Glutamatergic neuron (in vitro differentiated cells): ENCODE measurements around the gene KRTAP10-12. TPM values are rescaled to one million over a fixed set of nuclear protein-coding genes. Genes with fewer than 3 reads are reported as not detected.
"Not testable (repeated sequence)": the region's sequence is repeated elsewhere in the genome, so short reads cannot be mapped to it uniquely, and the experiment has no call there.

Source experiments
- DNase-seq: peaks from one replicate; pipeline ENCODE4 v3.0.0; 2022
- H3K27ac Mint-ChIP-seq: one replicate; pipeline ENCODE4 v1.8.0; 2020; ENCODE audit warnings: mild to moderate bottlenecking, mixed read lengths, inconsistent platforms; ENCODE audit not compliant: unreplicated experiment
- H3K27me3 Mint-ChIP-seq: one replicate; pipeline ENCODE4 v1.8.0; 2020; ENCODE audit warnings: mild to moderate bottlenecking, moderate library complexity, mixed read lengths, inconsistent platforms; ENCODE audit not compliant: unreplicated experiment
- H3K36me3 Mint-ChIP-seq: one replicate; pipeline ENCODE4 v1.8.0; 2020; ENCODE audit warnings: mild to moderate bottlenecking, mixed read lengths, inconsistent platforms; ENCODE audit not compliant: unreplicated experiment
- H3K4me1 Mint-ChIP-seq: one replicate; pipeline ENCODE4 v1.8.0; 2020; ENCODE audit warnings: mild to moderate bottlenecking, low read depth, mixed read lengths, inconsistent platforms; ENCODE audit not compliant: unreplicated experiment
- H3K4me3 Mint-ChIP-seq: one replicate; pipeline ENCODE4 v1.8.0; 2020; ENCODE audit warnings: mild to moderate bottlenecking, mixed read lengths, inconsistent platforms; ENCODE audit not compliant: unreplicated experiment
- H3K9me3 Mint-ChIP-seq: one replicate; pipeline ENCODE4 v1.8.0; 2020; ENCODE audit warnings: mild to moderate bottlenecking, moderate library complexity, mixed read lengths, inconsistent platforms; ENCODE audit not compliant: unreplicated experiment
- CTCF ChIP-seq: fragments of 200-600 bp; sonication (generic); IDR thresholded peaks from one replicate; pipeline ENCODE4 v1.5.0; 2021; ENCODE audit not compliant: partially characterized antibody, unreplicated experiment
- total RNA-seq: library from RNA; stranded (reverse); fragmentation: NEBNext Ultra II Directional; extraction: Animal tissue kit (Norgen Biotek cat#: 25700); gene quantifications from one replicate; pipeline ENCODE4 v1.2.1, GENCODE V29; 2021; ENCODE audit not compliant: unreplicated experiment

Gene KRTAP10-12
- total RNA-seq, 1 donor from 2014 or later = not detected

- TF ChIP-seq CTCF = no peak
- peaks cover 11% of the 10 kb centered on the region for H3K9me3 Mint-ChIP-seq
- peaks cover 32% of the 10 kb centered on the region for H3K36me3 Mint-ChIP-seq
- no peak overlapping the region for H3K27ac Mint-ChIP-seq
- H3K4me3 Mint-ChIP-seq = no peak overlapping the region
- H3K4me1 Mint-ChIP-seq = peaks cover 3% of the 10 kb centered on the region
- H3K27me3 Mint-ChIP-seq = no peaks in the 10 kb centered on the region
- DNase-seq = no peak
Measured at GRCh38 chr21:44656868-44657267, 40.1 kb upstream of the KRTAP10-12 start.

DNA sequence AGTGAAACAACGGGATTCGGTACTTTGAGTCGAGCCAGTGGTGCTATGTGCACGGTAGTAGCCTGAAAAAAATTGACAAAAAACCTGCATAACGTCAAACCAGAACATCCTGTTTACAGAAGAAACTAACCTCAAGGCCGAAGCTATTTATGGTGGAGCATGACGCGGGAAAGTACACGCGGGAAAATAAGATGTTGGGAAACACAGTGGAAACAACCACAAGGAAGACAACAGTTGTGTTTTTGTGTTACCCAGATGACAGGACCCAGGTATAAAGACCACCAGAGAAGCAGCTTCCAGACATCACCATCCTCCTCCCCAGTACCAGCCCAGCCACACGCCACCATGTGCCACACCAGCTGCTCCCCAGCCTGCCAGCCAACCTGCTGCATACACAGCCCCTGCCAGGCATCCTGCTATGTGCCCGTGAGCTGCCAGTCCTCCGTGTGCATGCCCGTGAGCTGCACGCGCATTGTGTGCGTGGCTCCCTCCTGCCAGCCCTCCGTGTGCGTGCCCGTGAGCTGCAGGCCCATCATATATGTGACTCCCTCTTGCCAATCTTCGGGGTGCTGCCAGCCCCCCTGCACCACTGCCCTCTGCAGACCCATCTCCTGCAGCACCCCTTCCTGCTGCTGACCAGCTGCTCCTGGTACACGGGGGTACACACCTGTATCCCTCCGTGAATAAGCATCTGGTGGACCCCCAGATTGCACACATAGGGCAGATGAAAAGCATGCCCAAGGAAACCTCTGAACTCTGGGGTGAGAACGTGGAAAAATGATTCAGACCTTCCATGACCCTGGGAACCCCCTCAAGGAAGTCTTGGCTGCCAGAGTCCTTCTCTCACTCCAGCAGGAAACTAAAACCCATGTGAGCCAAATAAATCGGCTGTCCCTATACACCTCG lies 39.1 kb upstream of the KRTAP10-12 start, which contains the start of gene KRTAP12-3:
KRTAP12-3 (plus strand) TSS at position 298 of the 906 bp plus-strand sequence; CDS start at position 346, 48 bp downstream.
- H3K9me3 Mint-ChIP-seq = peaks cover 11% of the 10 kb centered on the region
- no peak within 1 kb of the TSS for H3K27ac Mint-ChIP-seq
- peaks cover 32% of the 10 kb centered on the region for H3K36me3 Mint-ChIP-seq
- no peak for TF ChIP-seq CTCF
- DNase-seq = no peak
- no peak within 1 kb of the TSS for H3K4me3 Mint-ChIP-seq
- H3K4me1 Mint-ChIP-seq = peaks cover 3% of the 10 kb centered on the region
- no peaks in the 10 kb centered on the region for H3K27me3 Mint-ChIP-seq

GRCh38 chr21:44658541-44658910 lies 38.4 kb upstream of the KRTAP10-12 start:
- peaks cover 11% of the 10 kb centered on the region for H3K9me3 Mint-ChIP-seq
- peaks cover 32% of the 10 kb centered on the region for H3K36me3 Mint-ChIP-seq
- no peak overlapping the region for H3K27ac Mint-ChIP-seq
- no peak for TF ChIP-seq CTCF
- DNase-seq = no peak
- H3K27me3 Mint-ChIP-seq = no peaks in the 10 kb centered on the region
- no peak overlapping the region for H3K4me3 Mint-ChIP-seq
- H3K4me1 Mint-ChIP-seq = peaks cover 3% of the 10 kb centered on the region

GRCh38 chr21:44658913-44659595 lies 37.9 kb upstream of the KRTAP10-12 start:
- Mint-ChIP-seq H3K4me1 (peaks cover 3% of the 10 kb centered on the region), H3K27ac (no peak overlapping the region), H3K36me3 (peaks cover 32% of the 10 kb centered on the region), H3K4me3 (no peak overlapping the region), H3K27me3 (no peaks in the 10 kb centered on the region), H3K9me3 (peaks cover 7% of the 10 kb centered on the region)
- TF ChIP-seq CTCF = no peak
- no peak for DNase-seq

- not testable (repeated sequence) for H3K4me1 Mint-ChIP-seq, H3K27ac Mint-ChIP-seq, H3K27me3 Mint-ChIP-seq, DNase-seq, H3K4me3 Mint-ChIP-seq, H3K9me3 Mint-ChIP-seq
- peaks cover 25% of the 10 kb centered on the region for H3K36me3 Mint-ChIP-seq
Measured at GRCh38 chr21:44661567-44661966, 35.4 kb upstream of the KRTAP10-12 start.
